ENCODE results near the gene SUSD6. TPM values are rescaled to one million over a fixed set of nuclear protein-coding genes. Genes with fewer than 3 reads are reported as not detected.

Gene SUSD6
- total and polyA plus RNA-seq, 2 donors from 2014 or later, result 14.3 to 84.2 TPM

DNA sequence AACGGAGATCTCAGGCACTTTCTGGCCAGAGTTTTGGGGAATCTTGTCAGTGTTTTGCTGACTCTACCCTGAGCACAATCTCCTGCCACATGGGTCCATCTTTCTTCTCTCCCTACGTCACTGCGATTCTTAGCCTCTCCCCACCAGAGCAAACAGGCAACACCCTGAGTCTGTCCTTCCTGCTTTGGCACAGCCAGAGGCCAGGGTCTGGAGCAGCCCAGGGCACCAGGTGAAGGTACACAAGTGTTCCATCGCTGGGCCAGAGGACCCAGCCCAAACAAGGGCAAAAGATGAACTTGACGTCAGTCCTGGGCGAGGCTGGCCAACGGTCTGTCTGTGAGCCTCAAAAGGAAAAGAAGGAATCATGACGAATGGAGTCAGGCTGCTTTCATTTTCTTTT, 24.0 kb upstream of the SUSD6 start:
- Histone ChIP-seq H3K9ac (ENCODE audit: low read length in 3 of 3) (no peak overlapping the region), H3K4me3 (ENCODE audit: low read length in 3 of 3) (no peak overlapping the region), H3K4me1 (ENCODE audit: control insufficient read depth in 2 of 3, insufficient read depth in 2 of 3, low read depth in 1 of 3, low read length in 3 of 3) (no peaks in the 10 kb centered on the region), H3K27ac (ENCODE audit: low read depth in 2 of 2, low read length in 2 of 2) (peak overlapping the region in 1 of 2 donors; percentile 41), H3K27me3 (ENCODE audit: control insufficient read depth, insufficient read depth, low read length) (no peaks in the 10 kb centered on the region), H3K36me3 (ENCODE audit: control insufficient read depth in 2 of 3, insufficient read depth in 3 of 3, low read length in 3 of 3) (no peaks in the 10 kb centered on the region), H3K9me3 (ENCODE audit: control insufficient read depth in 2 of 3, insufficient read depth in 1 of 3, low read length in 3 of 3) (no peaks in the 10 kb centered on the region)
- TF ChIP-seq CTCF (IDR thresholded peaks at IDR 0.05; ENCODE audit: borderline replicate concordance, extremely low read depth, insufficient read depth), result no peak
- intact Hi-C loops (cut with DNase I), result loop anchor here (5.0 kb wide), 1 partner anchor 140 kb away; no protein-coding TSS in a partner anchor
- DNase-seq (no peak), FAIRE-seq (no peak)

GRCh38 chr14:69591317-69591716, 20.1 kb upstream of the SUSD6 start:
- no peak for FAIRE-seq
- no peaks in the 10 kb centered on the region for H3K9me3 ChIP-seq (ENCODE audit: control insufficient read depth in 2 of 3, insufficient read depth in 1 of 3, low read length in 3 of 3)
- no peaks in the 10 kb centered on the region for H3K4me1 ChIP-seq (ENCODE audit: control insufficient read depth in 2 of 3, insufficient read depth in 2 of 3, low read depth in 1 of 3, low read length in 3 of 3)
- no peak for DNase-seq
- H3K9ac ChIP-seq (ENCODE audit: low read length in 3 of 3), result no peak overlapping the region
- H3K27me3 ChIP-seq (ENCODE audit: control insufficient read depth, insufficient read depth, low read length), result no peaks in the 10 kb centered on the region
- no peak for TF ChIP-seq CTCF (IDR thresholded peaks at IDR 0.05; ENCODE audit: borderline replicate concordance, extremely low read depth, insufficient read depth)
- no peak overlapping the region for H3K27ac ChIP-seq (ENCODE audit: low read depth in 2 of 2, low read length in 2 of 2)
- intact Hi-C loops (cut with DNase I), result no loop called here
- no peak overlapping the region for H3K4me3 ChIP-seq (ENCODE audit: low read length in 3 of 3)
- no peaks in the 10 kb centered on the region for H3K36me3 ChIP-seq (ENCODE audit: control insufficient read depth in 2 of 3, insufficient read depth in 3 of 3, low read length in 3 of 3)

DNA sequence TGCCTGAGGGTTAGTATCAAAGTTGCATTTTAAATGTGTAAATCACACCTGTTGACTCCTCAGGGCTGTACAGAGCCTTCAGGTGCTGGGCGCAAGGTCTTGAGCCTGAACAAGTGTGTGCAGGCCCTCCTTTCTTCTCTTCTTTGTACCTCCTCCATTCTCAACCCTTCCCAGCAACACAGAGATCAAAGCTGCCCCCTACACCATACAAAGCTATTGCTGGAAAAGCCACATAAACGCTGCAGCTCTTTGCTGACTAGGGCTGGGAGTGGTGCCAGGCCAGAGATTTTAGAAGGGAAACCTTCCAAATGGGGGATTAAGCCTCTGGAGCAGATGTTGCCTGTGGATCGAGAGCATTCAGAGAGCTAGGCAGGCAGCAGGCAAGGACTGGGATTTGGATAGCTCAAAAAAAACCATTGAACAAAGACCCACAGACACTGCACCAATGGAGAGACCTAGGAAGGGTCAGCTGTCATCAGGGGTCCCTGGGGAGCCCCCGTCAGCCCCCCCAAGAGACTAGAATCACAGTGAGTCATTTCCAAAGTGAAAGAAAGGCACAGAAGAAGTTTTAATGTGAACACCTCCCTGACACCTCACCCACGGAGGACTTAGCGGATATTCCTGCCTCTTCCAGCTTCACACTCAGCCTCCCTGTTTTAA, 18.2 kb upstream of the SUSD6 start:
- no peaks in the 10 kb centered on the region for H3K4me1 ChIP-seq (ENCODE audit: control insufficient read depth in 2 of 3, insufficient read depth in 2 of 3, low read depth in 1 of 3, low read length in 3 of 3)
- TF ChIP-seq CTCF (IDR thresholded peaks at IDR 0.05; ENCODE audit: borderline replicate concordance, extremely low read depth, insufficient read depth), result no peak
- intact Hi-C loops (cut with DNase I), result no loop called here
- H3K27me3 ChIP-seq (ENCODE audit: control insufficient read depth, insufficient read depth, low read length), result no peaks in the 10 kb centered on the region
- H3K36me3 ChIP-seq (ENCODE audit: control insufficient read depth in 2 of 3, insufficient read depth in 3 of 3, low read length in 3 of 3), result no peaks in the 10 kb centered on the region
- FAIRE-seq (no peak), DNase-seq (peak in 2 of 5 donors; percentile 40 to 80)
- H3K9ac ChIP-seq (ENCODE audit: low read length in 3 of 3), result no peak overlapping the region
- H3K4me3 ChIP-seq (ENCODE audit: low read length in 3 of 3), result no peak overlapping the region
- H3K27ac ChIP-seq (ENCODE audit: low read depth in 2 of 2, low read length in 2 of 2), result no peak overlapping the region
- no peaks in the 10 kb centered on the region for H3K9me3 ChIP-seq (ENCODE audit: control insufficient read depth in 2 of 3, insufficient read depth in 1 of 3, low read length in 3 of 3)

DNA sequence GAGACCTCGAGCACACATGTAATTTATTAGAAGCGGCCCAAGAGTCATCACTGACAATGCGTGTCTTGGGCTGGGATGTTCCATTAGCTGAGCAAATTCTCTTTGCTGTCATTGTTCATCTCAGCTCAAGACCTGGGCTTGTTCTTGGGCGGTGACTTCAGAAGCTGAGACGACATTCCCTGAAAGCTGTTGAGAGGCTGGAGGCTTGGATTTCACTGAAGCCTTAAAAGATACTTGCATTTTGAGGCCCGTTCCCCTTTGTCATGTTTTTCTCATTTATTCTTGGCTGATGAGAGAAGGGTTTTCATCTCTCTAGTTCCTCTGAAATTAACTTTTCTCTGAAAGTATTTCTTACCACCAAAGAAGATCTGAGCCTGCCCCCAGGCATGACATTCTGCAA, 16.6 kb upstream of the SUSD6 start:
- no peak overlapping the region for H3K4me3 ChIP-seq (ENCODE audit: low read length in 3 of 3)
- DNase-seq (no peak), FAIRE-seq (no peak)
- intact Hi-C loops (cut with DNase I), result no loop called here
- H3K27me3 ChIP-seq (ENCODE audit: control insufficient read depth, insufficient read depth, low read length), result no peaks in the 10 kb centered on the region
- no peak for TF ChIP-seq CTCF (IDR thresholded peaks at IDR 0.05; ENCODE audit: borderline replicate concordance, extremely low read depth, insufficient read depth)
- no peak overlapping the region for H3K27ac ChIP-seq (ENCODE audit: low read depth in 2 of 2, low read length in 2 of 2)
- H3K9ac ChIP-seq (ENCODE audit: low read length in 3 of 3), result no peak overlapping the region
- H3K36me3 ChIP-seq (ENCODE audit: control insufficient read depth in 2 of 3, insufficient read depth in 3 of 3, low read length in 3 of 3), result no peaks in the 10 kb centered on the region
- H3K4me1 ChIP-seq (ENCODE audit: control insufficient read depth in 2 of 3, insufficient read depth in 2 of 3, low read depth in 1 of 3, low read length in 3 of 3), result no peaks in the 10 kb centered on the region
- H3K9me3 ChIP-seq (ENCODE audit: control insufficient read depth in 2 of 3, insufficient read depth in 1 of 3, low read length in 3 of 3), result no peaks in the 10 kb centered on the region

Measured in kidney (tissue), 14 donors.